ENCODE results near the gene MMP28.

MMP28 gene

GRCh38 chr17:35740997-35741931 is 54.2 kb downstream of the MMP28 start:
- DNase-seq: no peak

GRCh38 chr17:35740216-35740615 is 55.2 kb downstream of the MMP28 start:
- no peak for DNase-seq

DNA sequence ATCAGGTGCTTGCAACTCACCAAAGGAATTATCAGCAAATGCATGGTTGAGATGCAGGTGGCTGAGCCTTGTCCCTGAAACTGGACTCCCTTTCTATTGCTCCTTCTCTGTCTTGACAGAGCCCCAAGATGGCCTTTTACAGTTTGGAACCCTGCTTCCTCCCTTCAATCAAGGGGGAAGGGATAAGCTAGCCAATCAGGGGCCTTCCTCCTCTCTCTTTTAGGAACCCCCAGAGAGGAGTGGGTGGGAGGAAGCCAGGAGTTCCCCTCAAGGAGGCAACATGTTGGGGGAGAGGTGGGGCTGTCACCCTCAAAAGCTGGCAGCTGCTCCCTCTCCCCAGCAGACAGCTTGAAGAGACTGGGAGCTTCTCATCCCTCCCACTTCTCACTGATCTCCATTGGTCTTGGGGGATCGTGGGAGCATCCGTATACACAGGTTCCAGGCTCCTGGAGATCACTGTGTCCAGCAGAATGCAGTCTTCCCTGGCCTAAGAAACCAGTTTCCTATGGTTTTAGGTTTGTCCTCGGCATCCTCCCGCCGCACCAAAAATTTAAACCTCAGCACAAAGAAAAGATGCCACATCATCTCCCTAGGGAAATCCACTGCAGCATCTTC is 56.8 kb downstream of the MMP28 start:
- DNase-seq: no peak

DNA sequence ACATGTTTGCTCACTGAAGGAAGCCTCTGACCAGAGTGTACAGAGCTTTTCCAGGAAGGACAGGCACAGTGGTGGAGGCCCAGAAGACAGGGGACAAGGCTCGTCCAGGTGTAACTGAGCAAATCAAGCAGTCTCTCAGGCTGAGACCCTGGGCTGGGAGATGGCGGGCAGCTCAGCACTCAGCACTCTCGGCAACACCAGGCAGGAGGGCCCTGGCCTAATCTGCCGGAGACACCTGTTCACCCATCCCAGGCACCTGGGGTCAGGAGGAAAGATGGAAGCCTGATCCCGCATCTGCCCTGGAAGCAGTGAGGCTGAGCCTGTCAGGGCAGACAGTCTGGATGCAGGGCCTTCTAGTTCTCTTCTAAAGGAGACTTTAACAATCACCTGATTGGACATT is 59.2 kb downstream of the MMP28 start:
- DNase-seq: no peak

- DNase-seq: no peak
These were observed 60.2 kb downstream of the MMP28 start for GRCh38 chr17:35735036-35735805.

DNA sequence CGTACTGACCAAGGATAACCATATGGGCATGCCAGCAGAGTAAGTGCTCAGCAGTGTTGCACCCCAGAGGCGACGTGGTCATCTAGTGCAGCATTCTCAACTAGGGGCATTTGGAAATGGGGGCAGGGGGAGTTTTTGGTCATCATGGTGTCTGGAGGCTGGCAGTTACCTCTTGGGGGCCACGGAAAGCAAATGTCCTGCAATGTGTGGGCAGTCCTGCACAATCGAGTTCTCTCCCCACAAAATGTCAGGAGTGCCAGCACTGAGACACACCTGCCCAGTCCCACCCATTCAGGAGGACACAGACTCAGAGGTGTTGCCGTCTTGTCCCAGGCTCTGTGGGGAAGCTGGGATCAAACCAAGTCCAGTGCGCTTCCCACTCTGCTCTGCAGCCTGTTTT is 61.0 kb downstream of the MMP28 start:
- DNase-seq: no peak

- DNase-seq: no peak
These were observed 62.1 kb downstream of the MMP28 start for GRCh38 chr17:35733366-35733765.

DNA sequence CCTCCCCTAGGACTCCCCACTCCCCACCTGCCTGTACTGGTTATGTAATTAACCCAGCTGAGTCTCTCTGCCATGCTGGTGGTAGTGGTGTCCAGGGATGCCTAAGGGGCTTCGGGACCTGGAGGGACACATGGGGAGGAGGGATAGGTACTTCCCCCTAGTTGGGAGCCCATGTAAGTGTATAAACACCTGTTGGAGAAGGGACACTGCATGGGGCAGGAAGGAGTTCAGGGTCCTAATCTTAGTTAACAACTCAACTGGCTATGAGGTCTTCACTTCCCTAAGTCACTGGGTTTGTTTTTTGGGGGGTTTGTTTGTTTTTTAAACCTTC is 62.7 kb downstream of the MMP28 start:
- DNase-seq: no peak

GRCh38 chr17:35731917-35732805 is 63.3 kb downstream of the MMP28 start:
- DNase-seq: no peak

GRCh38 chr17:35731239-35731916 is 64.1 kb downstream of the MMP28 start, which contains the start of gene RASL10B:
Gene RASL10B (plus strand): TSS chr17:35731639. CDS start chr17:35735185, 3,546 bp downstream.
- DNase-seq: no peak

GRCh38 chr17:35730400-35731005 is 64.9 kb downstream of the MMP28 start:
- DNase-seq: no peak

GRCh38 chr17:35729405-35729833 is 66.0 kb downstream of the MMP28 start:
- DNase-seq: no peak

DNA sequence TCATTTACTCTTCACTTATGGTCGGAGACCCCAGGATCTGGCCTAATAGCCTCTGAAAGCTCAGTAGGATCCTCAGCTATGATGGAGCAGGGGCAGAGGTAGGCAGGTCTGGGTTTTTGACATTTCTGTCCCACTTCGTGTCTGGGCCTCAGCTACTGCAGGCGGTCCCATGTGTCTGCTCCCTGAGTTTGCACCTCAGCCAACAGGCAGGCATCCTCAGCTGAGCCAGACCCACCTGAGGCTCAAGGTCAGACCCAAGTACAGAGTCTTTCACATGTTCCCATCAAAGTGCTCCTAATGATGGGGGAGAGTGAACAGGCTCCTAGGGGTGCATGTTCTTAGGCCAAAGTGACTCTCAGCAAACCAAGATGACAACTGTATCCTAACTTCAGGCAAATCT is 66.9 kb downstream of the MMP28 start:
- no peak for DNase-seq

- DNase-seq: no peak
These were observed 67.8 kb downstream of the MMP28 start for GRCh38 chr17:35727635-35728034.

- DNase-seq: no peak
These were observed 68.4 kb downstream of the MMP28 start for GRCh38 chr17:35726953-35727460.

GRCh38 chr17:35726127-35726952 is 69.1 kb downstream of the MMP28 start:
- no peak for DNase-seq

- no peak for DNase-seq
These were observed 69.7 kb downstream of the MMP28 start for GRCh38 chr17:35725802-35726126.

DNA sequence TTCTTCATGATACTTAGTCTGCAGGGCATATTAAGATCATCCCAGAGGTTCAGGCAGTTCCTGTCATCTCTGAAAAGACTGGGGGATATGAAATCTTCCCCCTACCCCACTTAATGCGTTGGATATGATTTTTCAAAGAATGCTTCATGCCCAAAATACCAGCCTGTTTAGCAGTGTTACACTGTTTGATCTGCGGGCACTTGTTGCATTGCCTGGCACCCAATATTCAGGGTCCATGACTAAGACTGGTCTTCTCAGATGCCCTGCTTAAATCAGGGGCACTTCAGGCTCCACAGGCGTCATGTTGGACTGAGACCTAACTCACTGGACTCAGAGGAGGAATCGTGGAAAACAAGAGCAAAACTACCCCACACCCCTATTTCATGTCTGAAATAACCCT is 70.4 kb downstream of the MMP28 start:
- DNase-seq: no peak

GRCh38 chr17:35723735-35724134 is 71.7 kb downstream of the MMP28 start:
- no peak for DNase-seq

GRCh38 chr17:35717475-35717874 is 78.0 kb downstream of the MMP28 start:
- DNase-seq: no peak
